Right atrium auricular region (tissue), 2 donors: Measurements from ENCODE around the gene CDK14. TPM values are rescaled to one million over a fixed set of nuclear protein-coding genes. Genes with fewer than 3 reads are reported as not detected.

Experiments
- DNase-seq: peaks from one replicate; pipeline ENCODE4 v3.0.0-alpha.2; 2019; ENCODE audit warnings: low spot score
- H3K27ac ChIP-seq, 2 donors: fragments of 200-600 bp; sonication (generic); 1 replicate in 1 of 2; 2 replicates in 1 of 2; pipeline ENCODE4 v1.5.1; 2016 to 2019
- H3K27me3 ChIP-seq, 2 donors: fragments of 200-600 bp; sonication (generic); one replicate each; pipeline versions ENCODE4 v1.5.1 to v1.6.0; 2017 to 2019
- H3K36me3 ChIP-seq: fragments of 200-600 bp; sonication (generic); one replicate; pipeline ENCODE4 v1.5.1; 2016
- H3K4me1 ChIP-seq, 2 donors: fragments of 200-600 bp; sonication (generic); one replicate each; pipeline versions ENCODE4 v1.5.1 to v1.6.0; 2017 to 2019
- H3K4me3 ChIP-seq, 2 donors: fragments of 200-600 bp; sonication (generic); 1 replicate in 1 of 2; 2 replicates in 1 of 2; pipeline ENCODE4 v1.5.1; 2017 to 2019; ENCODE audit warnings: mild to moderate bottlenecking in 1 of 2, moderate library complexity in 1 of 2
- H3K9me3 ChIP-seq, 2 donors: fragments of 200-600 bp; sonication (generic); one replicate each; pipeline ENCODE4 v1.5.1; 2019
- total RNA-seq, 2 donors: library from RNA; depleted of rRNA; stranded (reverse); fragments of >200 nt; gene quantifications; one replicate each; pipeline ENCODE4 v1.1.0, GENCODE V29; 2016
- TF ChIP-seq, protein P1 (sequence below), 2 donors: fragments of 200-600 bp; sonication (generic); IDR thresholded peaks; one replicate each; pipeline ENCODE4 v1.5.1; 2019; ENCODE audit warnings: antibody characterized with exemption in 2 of 2

CDK14 gene
- total RNA-seq, 2 donors from 2014 or later = 21.5 to 37.9 TPM

DNA sequence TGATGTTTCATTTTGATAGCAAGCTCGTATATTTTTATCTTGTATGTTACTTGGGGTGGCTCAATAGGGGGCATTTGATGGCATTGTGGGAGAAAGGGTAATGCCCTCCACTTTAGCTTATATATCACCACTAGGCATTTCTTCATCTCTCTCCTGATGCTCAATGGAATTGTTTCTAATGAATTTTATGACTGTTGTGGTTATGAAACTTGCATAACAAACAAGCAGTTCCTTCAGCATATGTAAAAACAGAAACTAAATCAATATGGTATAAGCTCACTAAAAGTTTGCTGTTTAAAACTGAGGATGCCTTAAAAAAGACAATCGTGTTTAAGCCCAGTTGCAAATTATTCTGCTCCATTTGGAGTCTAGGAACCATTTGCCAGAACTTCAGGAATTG is 75.5 kb downstream of the CDK14 start:
- Histone ChIP-seq H3K27me3 (no peaks in the 10 kb centered on the region), H3K9me3 (no peaks in the 10 kb centered on the region), H3K36me3 (no peaks in the 10 kb centered on the region), H3K4me1 (peaks cover 0 to 33% of the 10 kb centered on the region in 2 donors), H3K4me3 (no peak overlapping the region), H3K27ac (peak overlapping the region in 1 of 2 donors; percentile 14)
- TF ChIP-seq, protein P1, sequence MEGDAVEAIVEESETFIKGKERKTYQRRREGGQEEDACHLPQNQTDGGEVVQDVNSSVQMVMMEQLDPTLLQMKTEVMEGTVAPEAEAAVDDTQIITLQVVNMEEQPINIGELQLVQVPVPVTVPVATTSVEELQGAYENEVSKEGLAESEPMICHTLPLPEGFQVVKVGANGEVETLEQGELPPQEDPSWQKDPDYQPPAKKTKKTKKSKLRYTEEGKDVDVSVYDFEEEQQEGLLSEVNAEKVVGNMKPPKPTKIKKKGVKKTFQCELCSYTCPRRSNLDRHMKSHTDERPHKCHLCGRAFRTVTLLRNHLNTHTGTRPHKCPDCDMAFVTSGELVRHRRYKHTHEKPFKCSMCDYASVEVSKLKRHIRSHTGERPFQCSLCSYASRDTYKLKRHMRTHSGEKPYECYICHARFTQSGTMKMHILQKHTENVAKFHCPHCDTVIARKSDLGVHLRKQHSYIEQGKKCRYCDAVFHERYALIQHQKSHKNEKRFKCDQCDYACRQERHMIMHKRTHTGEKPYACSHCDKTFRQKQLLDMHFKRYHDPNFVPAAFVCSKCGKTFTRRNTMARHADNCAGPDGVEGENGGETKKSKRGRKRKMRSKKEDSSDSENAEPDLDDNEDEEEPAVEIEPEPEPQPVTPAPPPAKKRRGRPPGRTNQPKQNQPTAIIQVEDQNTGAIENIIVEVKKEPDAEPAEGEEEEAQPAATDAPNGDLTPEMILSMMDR (IDR thresholded peaks at IDR 0.05) = no peak
- no peak for DNase-seq

DNA sequence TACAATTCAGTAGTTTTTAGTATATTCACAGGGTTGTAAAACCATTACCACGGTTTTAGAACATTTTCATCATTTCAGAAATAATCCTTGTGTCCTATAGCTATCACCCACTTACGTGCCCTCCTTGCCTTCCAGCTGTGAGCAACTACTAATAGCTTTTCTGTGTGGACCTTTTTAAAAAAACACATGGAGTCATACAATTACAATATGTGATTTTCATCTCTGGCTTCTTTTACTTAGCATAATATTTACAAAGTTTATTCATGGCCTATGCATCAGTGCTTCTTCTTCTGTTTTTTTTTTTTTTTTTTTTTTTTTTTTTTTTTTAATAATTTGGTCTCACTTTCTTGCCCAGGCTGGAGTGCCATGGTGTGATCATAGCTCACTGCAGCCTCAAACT is 76.1 kb downstream of the CDK14 start:
- TF ChIP-seq, protein P1 (IDR thresholded peaks at IDR 0.05) = no peak
- no peak for DNase-seq
- Histone ChIP-seq H3K27ac (no peak overlapping the region), H3K36me3 (no peaks in the 10 kb centered on the region), H3K9me3 (no peaks in the 10 kb centered on the region), H3K4me1 (peaks cover 0 to 36% of the 10 kb centered on the region in 2 donors), H3K4me3 (no peak overlapping the region), H3K27me3 (no peaks in the 10 kb centered on the region)

DNA sequence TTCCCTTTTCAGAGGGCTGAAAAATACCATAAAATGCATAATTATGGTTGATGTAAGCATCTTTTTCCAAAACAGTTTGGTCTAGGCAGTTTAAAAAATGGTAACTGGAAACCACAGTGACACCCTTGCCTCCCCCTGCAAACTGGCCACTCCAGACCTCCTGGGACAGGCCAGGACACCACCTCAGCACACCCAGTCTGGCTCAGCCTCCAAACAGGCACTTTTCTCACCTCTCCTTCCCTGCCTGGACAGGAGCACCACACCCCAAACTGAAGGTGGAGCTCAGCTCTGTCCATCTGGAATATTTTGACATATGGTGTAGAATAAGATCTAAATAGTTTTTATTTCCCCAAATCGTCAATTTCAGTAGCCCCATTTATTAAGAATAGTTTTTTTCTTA is 78.5 kb downstream of the CDK14 start:
- H3K36me3 ChIP-seq = no peaks in the 10 kb centered on the region
- TF ChIP-seq, protein P1 (IDR thresholded peaks at IDR 0.05) = no peak
- H3K4me1 ChIP-seq = peaks cover 0 to 49% of the 10 kb centered on the region in 2 donors
- no peaks in the 10 kb centered on the region for H3K9me3 ChIP-seq
- no peak overlapping the region for H3K4me3 ChIP-seq
- no peak overlapping the region for H3K27ac ChIP-seq
- DNase-seq = no peak
- no peaks in the 10 kb centered on the region for H3K27me3 ChIP-seq

DNA sequence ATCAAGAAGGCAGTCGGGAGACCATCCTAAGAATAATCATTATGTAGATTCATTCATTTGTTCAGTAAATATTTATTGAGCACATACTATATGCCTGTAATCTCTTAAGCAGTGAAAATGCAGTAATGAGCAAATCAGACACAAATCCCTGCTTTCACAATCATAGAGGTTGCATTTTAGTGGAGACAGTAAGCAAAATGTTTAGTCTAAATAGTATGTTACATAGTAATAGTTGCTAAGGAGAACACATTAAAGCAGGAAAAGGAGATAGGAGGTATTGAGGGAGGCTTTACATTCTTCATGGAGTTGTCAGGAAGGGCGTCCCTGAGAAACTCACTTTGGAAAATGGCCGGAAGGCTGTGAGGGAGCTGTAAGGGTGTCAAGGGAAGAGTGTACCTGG is 79.9 kb downstream of the CDK14 start:
- Histone ChIP-seq H3K9me3 (no peaks in the 10 kb centered on the region), H3K4me3 (no peak overlapping the region), H3K4me1 (peaks cover 0 to 49% of the 10 kb centered on the region in 2 donors), H3K27me3 (no peaks in the 10 kb centered on the region), H3K36me3 (no peaks in the 10 kb centered on the region), H3K27ac (no peak overlapping the region)
- TF ChIP-seq, protein P1 (IDR thresholded peaks at IDR 0.05) = no peak
- no peak for DNase-seq

DNA sequence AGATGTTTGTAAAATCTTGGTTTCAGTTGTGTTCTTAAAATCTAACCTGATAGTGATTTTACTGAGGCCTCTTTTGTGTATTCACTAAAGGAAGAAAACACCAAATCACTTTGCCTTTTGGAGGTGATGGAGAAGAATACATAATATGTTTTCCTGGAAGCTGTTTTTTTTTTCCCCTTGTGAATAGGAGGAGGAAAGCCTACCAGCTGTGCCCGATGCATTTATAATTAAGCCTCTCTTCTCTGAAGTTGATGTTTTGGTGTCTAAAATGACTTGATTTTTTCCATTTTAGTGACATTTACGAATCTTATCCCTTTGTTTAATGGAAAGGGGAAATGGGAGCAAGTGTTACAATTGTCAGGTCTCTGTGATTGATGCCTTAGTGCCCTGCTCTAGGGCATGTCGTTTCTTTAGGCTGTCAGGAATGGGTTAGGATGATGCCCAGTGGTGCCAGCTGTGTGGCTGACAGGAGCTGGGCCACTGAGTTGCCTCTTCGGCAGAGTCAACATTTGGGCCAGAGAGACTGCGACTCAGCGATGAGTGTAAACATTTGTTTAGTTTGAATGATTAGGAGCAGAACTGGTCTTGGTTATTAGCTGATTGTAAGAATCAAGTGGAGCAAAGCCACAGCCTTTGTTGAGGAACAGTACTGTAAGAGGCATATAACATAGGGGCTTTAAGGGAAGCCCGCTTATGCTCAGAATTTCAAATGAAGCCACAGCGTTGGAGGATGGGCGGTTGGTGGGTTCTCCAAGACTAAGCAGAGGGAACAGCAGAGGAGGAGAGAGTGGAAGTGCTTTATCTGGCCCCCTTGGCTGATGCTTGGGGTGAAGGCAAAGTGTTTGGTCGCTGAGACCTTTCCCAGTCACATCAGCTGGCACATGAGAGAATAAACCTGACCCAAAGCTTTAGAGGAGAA is 81.6 kb downstream of the CDK14 start:
- Histone ChIP-seq H3K9me3 (no peaks in the 10 kb centered on the region), H3K4me3 (peak overlapping the region in 1 of 2 donors; percentile 3), H3K27ac (peak overlapping the region; percentile 27 to 34), H3K4me1 (peaks cover 0 to 46% of the 10 kb centered on the region in 2 donors), H3K36me3 (no peaks in the 10 kb centered on the region), H3K27me3 (no peaks in the 10 kb centered on the region)
- no peak for DNase-seq
- TF ChIP-seq, protein P1 (IDR thresholded peaks at IDR 0.05) = no peak
